Measurements from ENCODE around the gene AGAP2.

AGAP2 gene

GRCh38 chr12:57720606-57721595, 17.6 kb downstream of the AGAP2 start:
- no peaks in the 10 kb centered on the region for H3K79me2 ChIP-seq (ENCODE audit: insufficient read depth, low read length)
- no peak for TF ChIP-seq CTCF (conservative IDR thresholded peaks at IDR 0.05; ENCODE audit: low read length)
- no peak for TF ChIP-seq EZH2phosphoT487 (IDR thresholded peaks at IDR 0.05; ENCODE audit: borderline replicate concordance)
- H3K9ac ChIP-seq (ENCODE audit: low read depth, low read length, poor library complexity, severe bottlenecking), result no peak overlapping the region
- H3K9me3 ChIP-seq (ENCODE audit: insufficient read depth, low read depth, low read length), result no peaks in the 10 kb centered on the region
- H4K20me1 ChIP-seq (ENCODE audit: insufficient read depth, low read length, poor library complexity, severe bottlenecking), result no peaks in the 10 kb centered on the region
- no peaks in the 10 kb centered on the region for H3K4me1 ChIP-seq (ENCODE audit: insufficient read depth, low read length, poor library complexity, severe bottlenecking)
- H3K9me2 ChIP-seq (replicated peaks; ENCODE audit: low read depth, low read length), result no peaks in the 10 kb centered on the region
- H2AFZ ChIP-seq (ENCODE audit: low read length), result no peak overlapping the region
- no peak overlapping the region for H3K4me3 ChIP-seq (ENCODE audit: low read length, poor library complexity, severe bottlenecking)
- no peaks in the 10 kb centered on the region for H3F3A ChIP-seq (ENCODE audit: low read depth)
- peaks cover 40% of the 10 kb centered on the region; the same call in 1 of the 2 replicates for H3K36me3 ChIP-seq (ENCODE audit: insufficient read depth, low read length)
- no peak overlapping the region for H3K4me2 ChIP-seq (ENCODE audit: low read depth, low read length, poor library complexity, severe bottlenecking)
- H3K27me3 ChIP-seq (ENCODE audit: insufficient read depth, low read length, poor library complexity, severe bottlenecking), result no peaks in the 10 kb centered on the region

DNA sequence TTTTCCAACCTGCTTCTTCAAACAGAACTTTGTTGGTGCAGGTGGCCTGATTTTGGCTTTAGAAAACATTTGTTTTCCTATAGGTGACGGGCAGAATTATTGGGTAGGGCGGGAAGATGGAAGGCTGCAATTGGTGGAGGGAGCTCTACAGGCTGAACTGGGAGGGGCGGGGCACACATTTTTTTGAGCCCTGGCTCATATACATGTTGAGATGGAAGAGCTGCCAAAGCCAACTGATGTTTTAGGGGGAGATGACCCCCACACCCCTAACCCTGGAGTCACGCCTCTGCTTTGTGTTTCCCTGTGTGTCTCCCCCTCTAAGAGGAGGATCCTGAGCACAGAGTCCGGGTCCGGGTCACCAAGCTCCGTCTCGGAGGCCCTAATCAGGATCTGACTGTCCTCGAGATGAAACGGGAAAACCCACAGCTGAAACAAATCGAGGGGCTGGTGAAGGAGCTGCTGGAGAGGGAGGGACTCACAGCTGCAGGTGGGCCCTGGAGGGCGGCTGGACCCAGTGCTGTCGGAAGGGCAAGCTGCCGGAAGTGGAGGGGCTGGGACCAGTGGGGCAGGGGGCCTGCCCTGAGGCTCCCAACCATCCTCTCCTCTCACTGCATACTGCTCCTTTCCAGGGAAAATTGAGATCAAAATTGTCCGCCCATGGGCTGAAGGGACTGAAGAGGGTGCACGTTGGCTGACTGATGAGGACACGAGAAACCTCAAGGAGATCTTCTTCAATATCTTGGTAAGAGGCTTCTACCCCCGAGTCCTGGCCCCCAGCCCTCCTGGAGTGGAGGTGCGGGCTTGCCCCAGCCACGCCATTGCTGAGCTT, 18.6 kb downstream of the AGAP2 start:
- no peaks in the 10 kb centered on the region for H3F3A ChIP-seq (ENCODE audit: low read depth)
- H3K36me3 ChIP-seq (ENCODE audit: insufficient read depth, low read length), result peaks cover 44% of the 10 kb centered on the region; the same call in 1 of the 2 replicates
- TF ChIP-seq EZH2phosphoT487 (IDR thresholded peaks at IDR 0.05; ENCODE audit: borderline replicate concordance), result no peak
- TF ChIP-seq CTCF (conservative IDR thresholded peaks at IDR 0.05; ENCODE audit: low read length), result no peak

GRCh38 chr12:57718641-57719528, 19.7 kb downstream of the AGAP2 start:
- TF ChIP-seq CTCF (conservative IDR thresholded peaks at IDR 0.05; ENCODE audit: low read length) (no peak), EZH2phosphoT487 (IDR thresholded peaks at IDR 0.05; ENCODE audit: borderline replicate concordance) (no peak)
- Histone ChIP-seq H3K36me3 (ENCODE audit: insufficient read depth, low read length) (peaks cover 44% of the 10 kb centered on the region; the same call in 1 of the 2 replicates), H3K27me3 (ENCODE audit: insufficient read depth, low read length, poor library complexity, severe bottlenecking) (no peaks in the 10 kb centered on the region), H3F3A (ENCODE audit: low read depth) (no peaks in the 10 kb centered on the region), H3K79me2 (ENCODE audit: insufficient read depth, low read length) (no peaks in the 10 kb centered on the region), H3K9me2 (replicated peaks; ENCODE audit: low read depth, low read length) (no peaks in the 10 kb centered on the region), H3K4me2 (ENCODE audit: low read depth, low read length, poor library complexity, severe bottlenecking) (no peak overlapping the region), H2AFZ (ENCODE audit: low read length) (no peak overlapping the region), H3K4me3 (ENCODE audit: low read length, poor library complexity, severe bottlenecking) (no peak overlapping the region), H4K20me1 (ENCODE audit: insufficient read depth, low read length, poor library complexity, severe bottlenecking) (no peaks in the 10 kb centered on the region), H3K9me3 (ENCODE audit: insufficient read depth, low read depth, low read length) (no peaks in the 10 kb centered on the region), H3K4me1 (ENCODE audit: insufficient read depth, low read length, poor library complexity, severe bottlenecking) (no peaks in the 10 kb centered on the region), H3K9ac (ENCODE audit: low read depth, low read length, poor library complexity, severe bottlenecking) (no peak overlapping the region)

More for the DNA sequence above, 18.6 kb downstream of the AGAP2 start:
- Histone ChIP-seq H3K4me1 (ENCODE audit: insufficient read depth, low read length, poor library complexity, severe bottlenecking) (no peaks in the 10 kb centered on the region), H3K9me3 (ENCODE audit: insufficient read depth, low read depth, low read length) (no peaks in the 10 kb centered on the region), H3K79me2 (ENCODE audit: insufficient read depth, low read length) (no peaks in the 10 kb centered on the region), H3K9me2 (replicated peaks; ENCODE audit: low read depth, low read length) (no peaks in the 10 kb centered on the region), H2AFZ (ENCODE audit: low read length) (no peak overlapping the region), H3K9ac (ENCODE audit: low read depth, low read length, poor library complexity, severe bottlenecking) (no peak overlapping the region), H4K20me1 (ENCODE audit: insufficient read depth, low read length, poor library complexity, severe bottlenecking) (no peaks in the 10 kb centered on the region), H3K4me3 (ENCODE audit: low read length, poor library complexity, severe bottlenecking) (no peak overlapping the region), H3K27me3 (ENCODE audit: insufficient read depth, low read length, poor library complexity, severe bottlenecking) (no peaks in the 10 kb centered on the region), H3K4me2 (ENCODE audit: low read depth, low read length, poor library complexity, severe bottlenecking) (no peak overlapping the region)

All from Loucy (cell line).